HFFc6 (cell line): ENCODE measurements around the gene SIK3. TPM values are rescaled to one million over a fixed set of nuclear protein-coding genes. Genes with fewer than 3 reads are reported as not detected.

ENCODE experiments used
- DNase-seq: peaks from one replicate; pipeline ENCODE4 v3.0.0-alpha.2; 2018
- H3K27ac Mint-ChIP-seq: 2 replicates; pipeline ENCODE4 v1.8.0; 2020; ENCODE audit warnings: mild to moderate bottlenecking, mixed read lengths
- H3K27me3 Mint-ChIP-seq: 2 replicates; pipeline ENCODE4 v1.8.0; 2021; ENCODE audit warnings: mild to moderate bottlenecking, moderate library complexity, mixed read lengths; ENCODE audit not compliant: insufficient read depth
- H3K36me3 Mint-ChIP-seq: 2 replicates; pipeline ENCODE4 v1.8.0; 2021; ENCODE audit warnings: low read depth, mixed read lengths
- H3K4me1 Mint-ChIP-seq: 2 replicates; pipeline ENCODE4 v1.8.0; 2020; ENCODE audit warnings: low read depth, mixed read lengths
- H3K4me3 Mint-ChIP-seq: 2 replicates; pipeline ENCODE4 v1.8.0; 2020; ENCODE audit warnings: mild to moderate bottlenecking, moderate library complexity, mixed read lengths
- H3K9me3 Mint-ChIP-seq: 2 replicates; pipeline ENCODE4 v1.8.0; 2020; ENCODE audit warnings: mild to moderate bottlenecking, mixed read lengths
- CTCF ChIP-seq: fragments of 200-600 bp; sonication (generic); IDR thresholded peaks from 2 replicates; pipeline ENCODE4 v1.5.0; 2021; ENCODE audit warnings: antibody characterized with exemption, mild to moderate bottlenecking
- total RNA-seq, 6 experiments: library from RNA; stranded (reverse); fragmentation: NEBNext Ultra II Directional; extraction: Animal tissue kit (Norgen Biotek cat#: 25700); gene quantifications; 2 replicates in 1 of 6; 3 replicates in 5 of 6; pipeline ENCODE4 v1.2.3, GENCODE V29; 2021

Gene SIK3
- total RNA-seq, 6 experiments from 2014 or later, result 15.6 to 23.3 (median 19.9) TPM

GRCh38 chr11:116842909-116843308, 255.3 kb downstream of the SIK3 start:
- DNase-seq, result no peak
- peaks cover 17% of the 10 kb centered on the region for H3K36me3 Mint-ChIP-seq
- H3K27ac Mint-ChIP-seq, result no peak overlapping the region
- H3K9me3 Mint-ChIP-seq, result no peaks in the 10 kb centered on the region
- H3K4me1 Mint-ChIP-seq, result no peaks in the 10 kb centered on the region
- no peak for TF ChIP-seq CTCF
- H3K4me3 Mint-ChIP-seq, result no peak overlapping the region
- H3K27me3 Mint-ChIP-seq, result peaks cover 4% of the 10 kb centered on the region

- H3K36me3 Mint-ChIP-seq, result peaks cover 14% of the 10 kb centered on the region
- H3K9me3 Mint-ChIP-seq, result no peaks in the 10 kb centered on the region
- no peak overlapping the region for H3K27ac Mint-ChIP-seq
- no peak for DNase-seq
- H3K4me1 Mint-ChIP-seq, result no peaks in the 10 kb centered on the region
- H3K27me3 Mint-ChIP-seq, result peaks cover 4% of the 10 kb centered on the region
- TF ChIP-seq CTCF, result no peak
- no peak overlapping the region for H3K4me3 Mint-ChIP-seq
Measured at GRCh38 chr11:116842117-116842516, 256.1 kb downstream of the SIK3 start.

- DNase-seq, result no peak
Measured at GRCh38 chr11:116840746-116841296, 257.4 kb downstream of the SIK3 start.

GRCh38 chr11:116840224-116840745, 257.9 kb downstream of the SIK3 start:
- peak; percentile 59 for TF ChIP-seq CTCF
- Mint-ChIP-seq H3K4me3 (no peak overlapping the region), H3K9me3 (no peaks in the 10 kb centered on the region)

More at GRCh38 chr11:116840746-116841296, 257.4 kb downstream of the SIK3 start:
- no peak overlapping the region for H3K4me3 Mint-ChIP-seq
- peaks cover 2% of the 10 kb centered on the region for H3K27me3 Mint-ChIP-seq
- H3K36me3 Mint-ChIP-seq, result peaks cover 1% of the 10 kb centered on the region
- TF ChIP-seq CTCF, result no peak
- H3K4me1 Mint-ChIP-seq, result peaks cover 6% of the 10 kb centered on the region
- H3K9me3 Mint-ChIP-seq, result no peaks in the 10 kb centered on the region
- H3K27ac Mint-ChIP-seq, result no peak overlapping the region

GRCh38 chr11:116838321-116839084, 259.7 kb downstream of the SIK3 start:
- Mint-ChIP-seq H3K27ac (no peak overlapping the region), H3K27me3 (peaks cover 4% of the 10 kb centered on the region; the same call in 1 of the 2 replicates), H3K9me3 (no peaks in the 10 kb centered on the region), H3K4me3 (no peak overlapping the region), H3K36me3 (no peaks in the 10 kb centered on the region), H3K4me1 (peaks cover 10% of the 10 kb centered on the region)
- TF ChIP-seq CTCF, result no peak
- no peak for DNase-seq

More at GRCh38 chr11:116840224-116840745, 257.9 kb downstream of the SIK3 start:
- peaks cover 4% of the 10 kb centered on the region; the same call in 1 of the 2 replicates for H3K27me3 Mint-ChIP-seq
- no peak overlapping the region for H3K27ac Mint-ChIP-seq
- H3K36me3 Mint-ChIP-seq, result no peaks in the 10 kb centered on the region; the same call in 1 of the 2 replicates
- H3K4me1 Mint-ChIP-seq, result peaks cover 10% of the 10 kb centered on the region
- no peak for DNase-seq
